ENCODE measurements around the gene DLEC1. TPM values are rescaled to one million over a fixed set of nuclear protein-coding genes. Genes with fewer than 3 reads are reported as not detected.

Gene DLEC1
- total and polyA plus RNA-seq, 2 of the 4 experiments (the other 2 are of a cell fraction) = 0.03 TPM; not detected in 1

DNA sequence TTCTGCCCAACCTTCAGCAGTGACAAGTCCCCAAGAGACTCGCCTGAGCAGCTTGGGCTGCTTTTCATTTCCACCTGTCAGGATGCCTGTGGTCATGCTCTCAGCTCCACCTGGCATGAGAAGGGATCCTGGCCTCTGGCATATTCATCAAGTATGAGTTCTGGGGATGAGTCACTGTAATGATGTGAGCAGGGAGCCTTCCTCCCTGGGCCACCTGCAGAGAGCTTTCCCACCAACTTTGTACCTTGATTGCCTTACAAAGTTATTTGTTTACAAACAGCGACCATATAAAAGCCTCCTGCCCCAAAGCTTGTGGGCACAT lies 102.9 kb downstream of the DLEC1 start:
- H3K4me1 ChIP-seq (ENCODE audit: control insufficient read depth, insufficient read depth, low read length) = peaks cover 13% of the 10 kb centered on the region
- H2AK9ac ChIP-seq (replicated peaks; ENCODE audit: low read depth, low read length, poor library complexity) = no peak overlapping the region
- H3K23ac ChIP-seq (ENCODE audit: low read depth, low read length) = no peak overlapping the region
- no peak overlapping the region for H2BK5ac ChIP-seq (ENCODE audit: low read depth, low read length, poor library complexity, severe bottlenecking)
- no peak for ATAC-seq (ENCODE audit: low read depth)
- no peak overlapping the region for H3K14ac ChIP-seq (replicated peaks; ENCODE audit: low read depth, low read length)
- no peak overlapping the region for H2BK15ac ChIP-seq (ENCODE audit: low read depth, low read length)
- ChIA-PET POLR2A (ENCODE audit: unreplicated experiment) (no interaction called here), CTCF (interaction anchor here (0.9 kb wide), 1 partner anchor 156 kb away, joined by 3 read pairs; no protein-coding TSS in a partner anchor)
- no peak overlapping the region for H3K9ac ChIP-seq (ENCODE audit: low read depth, low read length)
- no peak overlapping the region for H2AFZ ChIP-seq (replicated peaks; ENCODE audit: low read length, poor library complexity)
- no peak overlapping the region for H4K91ac ChIP-seq (ENCODE audit: insufficient read depth, low read depth, low read length)
- H3K4me3 ChIP-seq (ENCODE audit: insufficient read depth, low read depth, low read length) = no peak overlapping the region
- no peak overlapping the region for H3K4ac ChIP-seq (ENCODE audit: low read depth, low read length)
- peaks cover 20 to 43% of the 10 kb centered on the region in 2 experiments for H3K79me1 ChIP-seq (ENCODE audit: low read depth in 1 of 2, low read length in 2 of 2)
- no peak overlapping the region for H4K5ac ChIP-seq (ENCODE audit: low read depth, low read length)
- H2BK120ac ChIP-seq (ENCODE audit: low read depth, low read length) = no peak overlapping the region
- H4K20me1 ChIP-seq (ENCODE audit: insufficient read depth, low read length) = no peaks in the 10 kb centered on the region
- no peak overlapping the region for H3K18ac ChIP-seq (ENCODE audit: low read depth, low read length)
- peaks cover 24% of the 10 kb centered on the region for H3K9me1 ChIP-seq (ENCODE audit: insufficient read depth, low read length)
- H3K36me3 ChIP-seq (ENCODE audit: control insufficient read depth, insufficient read depth, low read length) = peaks cover 19% of the 10 kb centered on the region
- no peak overlapping the region for H2BK20ac ChIP-seq (ENCODE audit: low read depth, low read length)
- no peak overlapping the region for H2AK5ac ChIP-seq (ENCODE audit: low read depth, low read length)
- dilution Hi-C loops (cut with HindIII; ENCODE audit: low sequenced_read_pairs, unreplicated experiment) = no loop called here
- no peak overlapping the region for H4K8ac ChIP-seq (ENCODE audit: low read depth in 2 of 2, low read length in 2 of 2)
- in situ Hi-C loops (cut with MboI; ENCODE audit: low sequenced_read_pairs) = no loop called here
- DNase-seq = no peak
- H3K27ac ChIP-seq (ENCODE audit: insufficient read depth, low read length) = no peak overlapping the region
- no TSS peak for BruUV-seq (replicated peaks)
- 80% methylated on average over 1 of the region's 2 CpGs; no CpG with 5 or more reads in 1 of the 2 experiments for WGBS, 2 experiments (ENCODE audit: extremely low coverage in 2 of 2, insufficient read length in 1 of 2)
- H3K9me3 ChIP-seq (ENCODE audit: control insufficient read depth, insufficient read depth, low read length) = peaks cover 3% of the 10 kb centered on the region; the same call in 1 of the 2 replicates
- H3K56ac ChIP-seq (ENCODE audit: extremely low read depth, insufficient read depth, low read length) = no peak overlapping the region
- no peaks in the 10 kb centered on the region for H3K27me3 ChIP-seq (ENCODE audit: control insufficient read depth, insufficient read depth, low read length)
- TF ChIP-seq BHLHE40 (IDR thresholded peaks at IDR 0.05; ENCODE audit: low read depth, low read length) (no peak), FOS (IDR thresholded peaks at IDR 0.05; ENCODE audit: low read depth, low read length) (no peak), RAD21 (IDR thresholded peaks at IDR 0.05; ENCODE audit: low read length) (no peak), MXI1 (IDR thresholded peaks at IDR 0.05; ENCODE audit: borderline replicate concordance, low read depth, low read length) (no peak), MAFK (IDR thresholded peaks at IDR 0.05; ENCODE audit: low read depth, low read length) (no peak), RFX5 (IDR thresholded peaks at IDR 0.05; ENCODE audit: low read depth, low read length) (no peak), SMC3 (IDR thresholded peaks at IDR 0.05; ENCODE audit: low read depth, low read length) (no peak), NFE2L2 (IDR thresholded peaks at IDR 0.05; ENCODE audit: low read depth, low read length) (no peak), CHD1 (IDR thresholded peaks at IDR 0.05; ENCODE audit: low read depth, low read length) (no peak), POLR2A (IDR thresholded peaks at IDR 0.05; ENCODE audit: low read depth, low read length) (no peak), RCOR1 (IDR thresholded peaks at IDR 0.05; ENCODE audit: insufficient replicate concordance, low read length) (no peak), CEBPB (IDR thresholded peaks at IDR 0.05; ENCODE audit: low read depth, low read length) (no peak)
- TF ChIP-seq, protein P1, sequence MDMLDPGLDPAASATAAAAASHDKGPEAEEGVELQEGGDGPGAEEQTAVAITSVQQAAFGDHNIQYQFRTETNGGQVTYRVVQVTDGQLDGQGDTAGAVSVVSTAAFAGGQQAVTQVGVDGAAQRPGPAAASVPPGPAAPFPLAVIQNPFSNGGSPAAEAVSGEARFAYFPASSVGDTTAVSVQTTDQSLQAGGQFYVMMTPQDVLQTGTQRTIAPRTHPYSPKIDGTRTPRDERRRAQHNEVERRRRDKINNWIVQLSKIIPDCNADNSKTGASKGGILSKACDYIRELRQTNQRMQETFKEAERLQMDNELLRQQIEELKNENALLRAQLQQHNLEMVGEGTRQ (IDR thresholded peaks at IDR 0.05; ENCODE audit: low read depth, low read length) = no peak
- TF ChIP-seq, protein P2, sequence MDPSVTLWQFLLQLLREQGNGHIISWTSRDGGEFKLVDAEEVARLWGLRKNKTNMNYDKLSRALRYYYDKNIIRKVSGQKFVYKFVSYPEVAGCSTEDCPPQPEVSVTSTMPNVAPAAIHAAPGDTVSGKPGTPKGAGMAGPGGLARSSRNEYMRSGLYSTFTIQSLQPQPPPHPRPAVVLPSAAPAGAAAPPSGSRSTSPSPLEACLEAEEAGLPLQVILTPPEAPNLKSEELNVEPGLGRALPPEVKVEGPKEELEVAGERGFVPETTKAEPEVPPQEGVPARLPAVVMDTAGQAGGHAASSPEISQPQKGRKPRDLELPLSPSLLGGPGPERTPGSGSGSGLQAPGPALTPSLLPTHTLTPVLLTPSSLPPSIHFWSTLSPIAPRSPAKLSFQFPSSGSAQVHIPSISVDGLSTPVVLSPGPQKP (IDR thresholded peaks at IDR 0.05; ENCODE audit: borderline replicate concordance, low read depth, low read length) = no peak
- TF ChIP-seq, protein P3, sequence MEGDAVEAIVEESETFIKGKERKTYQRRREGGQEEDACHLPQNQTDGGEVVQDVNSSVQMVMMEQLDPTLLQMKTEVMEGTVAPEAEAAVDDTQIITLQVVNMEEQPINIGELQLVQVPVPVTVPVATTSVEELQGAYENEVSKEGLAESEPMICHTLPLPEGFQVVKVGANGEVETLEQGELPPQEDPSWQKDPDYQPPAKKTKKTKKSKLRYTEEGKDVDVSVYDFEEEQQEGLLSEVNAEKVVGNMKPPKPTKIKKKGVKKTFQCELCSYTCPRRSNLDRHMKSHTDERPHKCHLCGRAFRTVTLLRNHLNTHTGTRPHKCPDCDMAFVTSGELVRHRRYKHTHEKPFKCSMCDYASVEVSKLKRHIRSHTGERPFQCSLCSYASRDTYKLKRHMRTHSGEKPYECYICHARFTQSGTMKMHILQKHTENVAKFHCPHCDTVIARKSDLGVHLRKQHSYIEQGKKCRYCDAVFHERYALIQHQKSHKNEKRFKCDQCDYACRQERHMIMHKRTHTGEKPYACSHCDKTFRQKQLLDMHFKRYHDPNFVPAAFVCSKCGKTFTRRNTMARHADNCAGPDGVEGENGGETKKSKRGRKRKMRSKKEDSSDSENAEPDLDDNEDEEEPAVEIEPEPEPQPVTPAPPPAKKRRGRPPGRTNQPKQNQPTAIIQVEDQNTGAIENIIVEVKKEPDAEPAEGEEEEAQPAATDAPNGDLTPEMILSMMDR (conservative IDR thresholded peaks at IDR 0.05; ENCODE audit: low read depth, low read length) = no peak
- intact Hi-C loops (cut with micrococcal nuclease) = no loop called here
- no peak overlapping the region for H3K4me2 ChIP-seq (ENCODE audit: low read depth, low read length)
